Gastroesophageal sphincter (tissue), 3 donors: ENCODE measurements around the gene MAG.

Experiments
- POLR2A ChIP-seq, 2 donors: fragments of 450-650 bp; IDR thresholded peaks; one replicate each; pipeline ENCODE4 v1.6.1; 2017; ENCODE audit warnings: antibody characterized with exemption in 2 of 2, mild to moderate bottlenecking in 2 of 2, moderate library complexity in 1 of 2
- POLR2AphosphoS5 ChIP-seq: sonication (generic); formaldehyde crosslinking; IDR thresholded peaks from one replicate; pipeline ENCODE4 v1.6.1; 2017; ENCODE audit warnings: antibody characterized with exemption
- TF ChIP-seq, protein P1 (sequence below), 4 experiments: fragments of 200-600 bp in 2 of 4; fragments of 450-650 bp in 2 of 4; sonication (generic) in 1 of 4; IDR thresholded peaks; one replicate each; pipeline ENCODE4 v1.5.1; 2017 to 2019; ENCODE audit warnings: antibody characterized with exemption in 4 of 4, mild to moderate bottlenecking in 2 of 4, moderate library complexity in 2 of 4

GRCh38 chr19:35337984-35338296, 46.0 kb downstream of the MAG start:
- TF ChIP-seq, protein P1, sequence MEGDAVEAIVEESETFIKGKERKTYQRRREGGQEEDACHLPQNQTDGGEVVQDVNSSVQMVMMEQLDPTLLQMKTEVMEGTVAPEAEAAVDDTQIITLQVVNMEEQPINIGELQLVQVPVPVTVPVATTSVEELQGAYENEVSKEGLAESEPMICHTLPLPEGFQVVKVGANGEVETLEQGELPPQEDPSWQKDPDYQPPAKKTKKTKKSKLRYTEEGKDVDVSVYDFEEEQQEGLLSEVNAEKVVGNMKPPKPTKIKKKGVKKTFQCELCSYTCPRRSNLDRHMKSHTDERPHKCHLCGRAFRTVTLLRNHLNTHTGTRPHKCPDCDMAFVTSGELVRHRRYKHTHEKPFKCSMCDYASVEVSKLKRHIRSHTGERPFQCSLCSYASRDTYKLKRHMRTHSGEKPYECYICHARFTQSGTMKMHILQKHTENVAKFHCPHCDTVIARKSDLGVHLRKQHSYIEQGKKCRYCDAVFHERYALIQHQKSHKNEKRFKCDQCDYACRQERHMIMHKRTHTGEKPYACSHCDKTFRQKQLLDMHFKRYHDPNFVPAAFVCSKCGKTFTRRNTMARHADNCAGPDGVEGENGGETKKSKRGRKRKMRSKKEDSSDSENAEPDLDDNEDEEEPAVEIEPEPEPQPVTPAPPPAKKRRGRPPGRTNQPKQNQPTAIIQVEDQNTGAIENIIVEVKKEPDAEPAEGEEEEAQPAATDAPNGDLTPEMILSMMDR (IDR thresholded peaks at IDR 0.05) = no peak
- TF ChIP-seq POLR2AphosphoS5 (no peak), POLR2A (IDR thresholded peaks at IDR 0.05) (no peak)
